ENCODE data around the gene MPEG1.

Gene MPEG1

GRCh38 chr11:59186130-59186594, 26.6 kb downstream of the MPEG1 start:
- peak; percentile 25 to 43 (median 29) for DNase-seq

- no peak for DNase-seq
Measured at GRCh38 chr11:59185386-59185945, 27.3 kb downstream of the MPEG1 start.

GRCh38 chr11:59184691-59185339, 27.9 kb downstream of the MPEG1 start:
- DNase-seq = no peak

DNA sequence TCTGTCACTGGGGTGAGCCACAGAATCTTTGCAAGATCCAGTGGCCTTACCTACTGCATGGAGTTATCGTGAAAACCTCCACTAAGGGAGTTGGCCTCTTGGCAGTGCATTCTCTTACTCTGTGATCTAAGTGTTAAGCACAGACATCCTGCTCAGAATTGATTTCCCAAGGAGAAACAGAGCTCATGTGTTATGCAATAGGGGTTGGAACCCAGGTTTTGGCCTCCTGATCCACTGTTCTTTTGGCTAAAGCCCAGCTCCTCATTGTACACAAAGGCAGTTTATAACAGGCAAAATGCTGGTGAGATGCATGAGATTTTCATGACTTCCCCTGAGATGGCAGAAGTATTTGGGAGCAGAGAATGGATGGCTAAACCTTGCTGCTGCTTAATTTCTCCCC, 29.0 kb downstream of the MPEG1 start:
- DNase-seq = no peak

DNA sequence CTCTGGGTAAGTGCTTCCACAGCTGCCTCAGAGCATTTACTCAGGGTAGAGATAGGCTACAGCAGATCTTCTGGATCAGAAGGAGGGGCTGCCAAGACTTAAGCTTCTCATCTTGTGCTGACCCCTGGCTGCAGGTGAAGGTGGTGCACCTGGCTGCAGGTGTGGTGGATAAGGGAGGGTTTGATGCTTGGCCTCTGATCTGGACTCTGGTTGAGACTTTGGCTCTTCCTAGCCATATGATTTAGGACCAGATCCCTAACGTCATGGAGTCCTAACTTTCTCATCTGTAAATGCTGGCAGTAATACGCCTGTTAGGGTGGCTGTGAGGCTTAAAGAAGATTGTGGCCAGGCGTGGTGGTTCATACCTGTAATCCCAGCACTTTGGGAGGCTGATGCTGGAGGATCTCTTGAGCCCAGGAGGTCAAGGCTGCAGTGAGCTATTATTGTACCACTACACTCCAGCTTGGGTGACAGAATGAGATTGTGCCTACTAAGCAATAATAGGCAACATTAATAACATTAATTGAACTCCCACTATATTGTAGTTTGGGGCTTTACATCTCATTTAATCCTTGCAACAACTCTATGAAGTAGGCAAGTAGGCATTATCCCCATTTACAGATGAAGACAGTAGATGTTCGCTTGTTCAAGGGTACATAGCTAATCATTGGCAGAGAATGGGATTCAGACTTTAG, 30.1 kb downstream of the MPEG1 start:
- DNase-seq = peak in 1 of 5 experiments; percentile 9

DNA sequence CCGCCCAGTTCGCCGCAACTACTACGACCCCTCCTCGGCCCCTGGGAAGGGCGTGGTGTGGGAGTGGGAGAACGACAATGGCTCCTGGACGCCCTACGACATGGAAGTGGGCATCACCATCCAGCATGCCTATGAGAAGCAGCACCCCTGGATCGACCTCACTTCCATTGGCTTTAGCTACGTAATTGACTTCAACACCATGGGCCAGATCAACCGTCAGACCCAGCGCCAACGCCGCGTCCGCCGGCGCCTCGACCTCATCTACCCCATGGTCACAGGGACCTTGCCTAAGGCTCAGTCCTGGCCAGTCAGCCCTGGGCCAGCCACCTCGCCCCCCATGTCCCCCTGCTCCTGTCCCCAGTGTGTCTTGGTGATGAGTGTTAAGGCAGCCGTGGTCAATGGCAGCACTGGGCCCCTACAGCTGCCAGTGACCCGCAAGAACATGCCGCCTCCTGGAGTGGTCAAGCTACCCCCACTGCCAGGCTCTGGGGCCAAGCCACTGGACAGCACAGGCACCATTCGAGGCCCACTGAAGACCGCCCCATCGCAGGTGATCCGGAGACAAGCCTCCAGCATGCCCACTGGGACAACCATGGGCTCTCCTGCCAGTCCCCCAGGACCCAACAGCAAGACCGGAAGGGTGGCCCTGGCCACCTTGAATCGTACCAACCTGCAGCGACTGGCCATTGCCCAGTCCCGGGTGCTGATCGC, 30.8 kb downstream of the MPEG1 start:
- DNase-seq = no peak

DNA sequence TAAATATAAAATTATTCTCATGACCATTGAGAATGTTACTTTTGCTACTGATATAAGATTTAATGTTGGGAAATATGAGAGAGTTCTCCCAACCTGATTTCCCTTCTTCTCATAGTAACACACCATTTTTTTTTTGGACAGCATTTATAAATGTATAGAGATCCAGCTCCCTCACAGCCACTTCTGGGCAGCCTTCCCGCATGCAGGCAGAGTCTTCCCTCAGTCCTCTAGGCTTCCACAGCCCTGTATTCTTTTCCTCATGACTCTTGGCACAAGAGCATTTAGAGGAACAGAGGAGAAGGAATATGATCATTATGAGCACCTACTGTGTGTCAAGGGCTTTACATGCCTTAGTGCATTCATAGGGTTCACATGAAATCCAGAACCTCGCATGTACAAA, 31.8 kb downstream of the MPEG1 start:
- DNase-seq = no peak

DNA sequence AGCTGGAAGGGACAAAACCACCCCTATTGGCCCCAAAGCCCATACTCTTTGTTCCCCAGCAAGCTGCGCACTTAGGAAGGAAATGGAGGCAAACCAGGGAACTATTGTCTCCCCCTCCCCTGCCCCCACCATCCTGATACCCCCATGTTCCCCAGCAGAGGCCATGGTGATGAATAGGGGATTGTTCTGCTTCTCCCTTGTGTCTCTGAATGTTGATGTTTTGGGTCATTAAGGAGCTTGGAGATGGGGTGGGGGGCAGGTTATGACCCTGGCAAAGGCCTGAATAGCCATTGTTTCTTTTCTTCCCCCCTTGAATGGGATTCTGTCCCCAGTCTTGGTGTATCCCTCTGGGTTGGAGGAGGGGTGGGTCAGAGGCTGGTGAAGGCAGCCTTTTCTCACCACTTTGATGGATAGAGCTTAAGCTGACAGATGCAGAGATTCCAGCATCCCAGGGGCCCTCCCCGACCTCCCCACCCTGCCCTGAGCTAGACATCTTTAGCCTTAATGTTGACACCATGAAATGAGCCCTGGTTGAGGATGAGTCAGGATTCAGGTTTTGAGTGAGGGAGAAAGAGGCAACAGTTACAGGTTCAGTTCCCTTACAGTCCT, 32.5 kb downstream of the MPEG1 start:
- no peak for DNase-seq

- no peak for DNase-seq
Measured at GRCh38 chr11:59179121-59179520, 33.6 kb downstream of the MPEG1 start.

DNA sequence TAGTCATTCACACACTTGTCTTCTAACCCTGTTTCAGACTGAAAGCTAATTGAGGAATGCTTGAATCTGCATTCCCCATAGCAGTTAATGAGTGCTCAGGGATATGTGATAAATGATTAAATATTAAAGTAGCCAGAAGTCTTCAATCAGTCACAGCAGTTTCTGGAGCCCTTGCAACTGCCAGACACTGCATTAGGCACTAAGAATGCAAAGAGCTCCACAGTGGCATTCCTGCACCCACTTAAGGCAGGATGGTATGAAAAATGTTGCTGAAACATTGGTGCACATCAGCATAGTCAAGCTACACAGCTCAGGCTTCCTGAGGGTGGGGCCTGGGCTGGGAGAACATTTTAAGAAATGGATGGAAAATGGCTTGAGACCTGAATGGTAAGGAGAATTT, 34.3 kb downstream of the MPEG1 start:
- no peak for DNase-seq

DNA sequence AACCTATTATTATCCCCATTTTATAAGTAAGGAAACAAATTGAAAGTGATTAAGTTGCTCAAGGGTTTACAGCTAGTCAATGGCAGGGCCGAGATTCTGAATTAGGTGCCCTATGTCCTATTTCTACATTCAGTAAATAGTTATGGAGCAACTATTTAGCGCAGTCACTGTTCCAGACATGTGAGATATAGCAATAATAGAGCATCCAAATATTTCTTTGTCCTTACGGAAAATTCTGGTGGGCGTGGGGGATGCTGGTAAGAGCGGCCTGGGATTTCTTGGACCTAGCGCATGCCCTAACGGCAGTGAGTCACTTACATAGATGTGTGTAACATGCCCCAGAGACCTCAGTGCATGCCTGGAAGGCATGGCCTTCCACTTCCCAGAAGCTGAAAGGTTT, 36.4 kb downstream of the MPEG1 start:
- no peak for DNase-seq

DNA sequence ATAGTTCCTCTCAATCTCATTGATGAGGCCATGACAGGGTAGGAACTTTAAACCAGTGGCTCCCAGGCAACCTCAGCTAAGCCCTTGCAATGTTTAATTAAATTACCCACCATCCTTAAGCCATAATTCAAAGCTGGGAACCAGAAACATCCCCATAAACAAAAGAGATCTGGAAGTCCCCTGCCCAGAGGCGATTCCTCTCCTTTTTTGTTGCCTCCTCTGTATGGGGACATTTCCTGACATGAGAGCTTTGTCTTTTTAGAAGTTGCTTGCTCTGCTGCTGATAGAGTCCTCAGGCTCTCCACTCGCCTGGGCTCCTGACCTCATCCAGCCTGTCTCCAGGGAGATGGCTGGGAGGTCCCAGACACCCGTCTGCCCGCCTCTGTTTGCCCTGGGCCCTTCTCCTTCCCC, 37.6 kb downstream of the MPEG1 start:
- no peak for DNase-seq

DNA sequence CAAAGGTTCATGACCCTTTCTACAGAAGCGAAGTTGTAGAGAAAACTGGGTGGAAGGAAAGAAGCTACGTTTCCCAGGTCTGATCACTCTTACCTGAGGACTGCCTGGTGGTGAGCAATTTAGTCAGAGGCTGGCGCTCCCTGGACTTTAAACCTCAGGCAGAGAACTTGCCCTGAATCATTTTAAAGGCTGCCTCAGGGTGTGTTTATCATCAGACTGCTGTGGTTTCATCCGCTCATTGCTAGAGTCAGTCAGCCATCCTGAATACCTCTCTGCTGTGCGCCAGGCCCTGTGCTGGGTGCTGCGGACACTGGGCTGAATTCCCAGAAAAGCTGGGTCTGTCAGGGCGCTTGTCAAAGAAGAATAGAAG, 38.1 kb downstream of the MPEG1 start:
- peak in 1 of 5 experiments; percentile 17 for DNase-seq

- DNase-seq = no peak
Measured at GRCh38 chr11:59173964-59174663, 38.6 kb downstream of the MPEG1 start.

DNA sequence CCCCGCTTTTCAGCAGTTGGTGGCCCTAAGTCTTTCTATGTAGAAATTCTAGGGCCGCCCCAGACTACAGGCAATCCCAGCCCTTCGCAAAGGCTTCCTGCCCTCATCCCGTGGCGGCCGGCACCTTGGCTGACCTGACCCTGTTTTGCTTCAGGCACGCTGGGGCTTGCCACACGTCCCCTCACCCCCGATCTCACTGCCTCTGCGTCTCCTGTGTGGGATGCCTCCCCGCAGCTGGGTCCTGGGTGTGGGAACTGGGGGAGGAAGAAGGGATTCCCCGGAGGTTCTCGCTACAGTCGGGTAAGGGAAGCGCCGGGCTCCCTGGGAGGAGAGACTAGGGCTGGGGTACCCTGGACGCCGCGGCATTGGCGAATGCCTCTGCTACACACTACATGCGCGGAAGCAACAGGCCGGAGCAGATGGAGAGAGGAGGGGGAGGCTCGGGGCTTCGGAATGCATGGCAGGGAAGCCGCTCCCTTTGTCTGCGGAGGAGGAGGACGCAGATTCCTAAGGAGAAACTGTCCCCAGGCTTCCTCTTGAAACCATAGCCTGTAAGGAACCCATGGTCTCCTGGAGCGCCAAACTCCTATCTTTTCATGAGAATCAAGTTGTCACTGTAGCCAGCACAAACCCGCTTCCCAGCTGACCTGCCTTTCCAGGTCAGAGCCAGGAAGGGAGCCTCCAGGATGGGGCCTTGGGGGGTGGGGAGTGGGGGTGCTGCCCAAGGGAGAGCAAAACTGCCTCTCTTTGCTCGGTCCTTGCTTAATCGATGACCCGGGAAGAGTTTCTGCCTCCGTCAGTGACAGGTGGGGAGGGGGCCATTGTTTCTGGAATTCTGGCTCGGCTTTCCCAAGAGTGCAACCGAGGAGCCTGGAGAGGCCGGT, 39.4 kb downstream of the MPEG1 start:
- DNase-seq = peak in 1 of 5 experiments; percentile 13

GRCh38 chr11:59172345-59173079, 40.2 kb downstream of the MPEG1 start:
- DNase-seq = peak in 1 of 5 experiments; percentile 9

DNA sequence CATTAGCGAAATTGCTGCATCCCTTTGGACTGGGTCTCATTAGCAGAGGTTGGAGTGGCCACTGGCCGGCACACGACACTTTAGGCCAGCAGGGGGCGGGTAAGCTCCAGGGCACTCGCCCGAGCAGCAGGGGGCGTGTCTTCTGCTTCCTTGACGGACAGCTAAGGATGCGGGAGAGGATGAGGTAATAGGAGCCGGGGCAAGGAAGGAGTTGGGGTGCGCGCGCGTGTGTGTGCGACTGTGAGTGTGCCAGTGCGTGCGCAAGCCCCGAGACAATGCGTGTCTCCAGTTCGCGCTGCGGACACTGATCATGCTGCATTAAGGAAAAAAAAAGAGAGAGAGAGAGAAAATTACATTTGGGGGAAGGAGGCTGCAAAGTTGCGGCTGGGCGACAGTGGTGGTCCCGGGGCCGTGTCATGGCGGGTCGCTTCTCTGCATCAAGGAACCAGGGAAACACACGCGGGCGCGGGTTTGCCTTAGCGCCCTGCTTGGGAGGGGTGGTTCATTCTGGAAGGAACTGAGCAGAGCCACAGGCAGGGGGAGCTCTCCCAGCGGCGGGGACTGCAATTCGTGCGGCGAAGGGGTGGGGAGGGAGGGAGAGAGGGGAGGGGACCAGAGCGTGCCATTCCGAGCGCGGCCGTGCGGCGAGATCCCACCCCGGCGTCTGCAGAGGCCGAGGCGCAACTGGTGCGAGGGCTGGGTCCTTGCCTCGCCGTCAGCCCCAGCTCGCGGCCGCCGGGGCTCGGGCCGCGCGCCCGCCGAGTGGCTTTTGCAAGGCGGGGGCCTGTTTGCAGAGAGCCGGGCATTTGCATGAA, 41.0 kb downstream of the MPEG1 start, which contains the start of gene DTX4:
Gene DTX4, plus strand, starts transcription at position 625 of the 815 bp plus-strand sequence. CDS start 464 bp downstream, outside the sequence.
- DNase-seq = peak; percentile 72 to 88 (median 81)

DNA sequence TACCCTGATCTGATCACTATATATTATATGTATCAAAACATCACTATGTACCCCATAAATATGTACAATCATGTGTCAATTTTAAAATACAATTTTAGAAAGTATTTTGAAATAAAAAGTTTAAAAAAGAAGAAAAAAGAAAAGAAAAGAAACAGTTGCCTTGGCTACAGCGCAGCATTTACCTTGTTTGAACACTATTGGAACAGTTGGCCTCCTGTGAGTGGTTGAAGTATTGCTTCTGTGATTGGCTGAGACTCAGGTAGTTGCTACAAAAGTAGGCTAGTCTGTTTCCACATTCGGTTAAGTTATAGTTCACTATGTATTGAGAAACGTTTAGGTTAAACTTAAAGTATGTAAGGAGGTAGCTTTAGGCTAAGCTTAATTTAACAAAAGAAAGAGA, 48.7 kb downstream of the MPEG1 start:
- no peak for DNase-seq
